GM18499 (cell line): ENCODE results near the gene DCAF15.
"Not testable (repeated sequence)": the region's sequence is repeated elsewhere in the genome, so short reads cannot be mapped to it uniquely, and the experiment has no call there.

ENCODE experiments used
- ATAC-seq: cut with Tn5 transposase; IDR thresholded peaks from one replicate; pipeline ENCODE4 v1.9.1; 2021; ENCODE audit warnings: moderate number of reproducible peaks; ENCODE audit not compliant: insufficient read depth, unreplicated experiment

The DCAF15 gene

DNA sequence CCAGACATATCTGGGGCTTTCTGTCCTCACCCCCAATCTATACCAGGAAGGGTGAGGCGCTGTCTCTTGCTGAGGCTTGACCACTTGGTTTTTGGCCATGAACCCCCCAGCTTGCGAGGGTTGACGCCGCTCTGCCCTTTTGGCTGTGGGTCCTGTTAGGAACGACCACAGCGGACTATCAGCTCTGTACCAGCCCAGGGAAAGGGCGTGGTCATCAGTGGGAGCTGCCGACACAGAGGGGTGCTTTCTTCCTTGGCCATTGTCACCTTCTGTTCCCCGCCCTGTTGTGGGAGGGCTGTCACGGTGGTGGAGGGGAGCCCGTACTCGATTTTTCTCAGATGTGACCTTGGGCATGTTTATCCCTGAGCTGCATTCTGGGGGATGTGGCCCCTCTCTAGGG, 5.7 kb downstream of the DCAF15 start:
- no peak for ATAC-seq

DNA sequence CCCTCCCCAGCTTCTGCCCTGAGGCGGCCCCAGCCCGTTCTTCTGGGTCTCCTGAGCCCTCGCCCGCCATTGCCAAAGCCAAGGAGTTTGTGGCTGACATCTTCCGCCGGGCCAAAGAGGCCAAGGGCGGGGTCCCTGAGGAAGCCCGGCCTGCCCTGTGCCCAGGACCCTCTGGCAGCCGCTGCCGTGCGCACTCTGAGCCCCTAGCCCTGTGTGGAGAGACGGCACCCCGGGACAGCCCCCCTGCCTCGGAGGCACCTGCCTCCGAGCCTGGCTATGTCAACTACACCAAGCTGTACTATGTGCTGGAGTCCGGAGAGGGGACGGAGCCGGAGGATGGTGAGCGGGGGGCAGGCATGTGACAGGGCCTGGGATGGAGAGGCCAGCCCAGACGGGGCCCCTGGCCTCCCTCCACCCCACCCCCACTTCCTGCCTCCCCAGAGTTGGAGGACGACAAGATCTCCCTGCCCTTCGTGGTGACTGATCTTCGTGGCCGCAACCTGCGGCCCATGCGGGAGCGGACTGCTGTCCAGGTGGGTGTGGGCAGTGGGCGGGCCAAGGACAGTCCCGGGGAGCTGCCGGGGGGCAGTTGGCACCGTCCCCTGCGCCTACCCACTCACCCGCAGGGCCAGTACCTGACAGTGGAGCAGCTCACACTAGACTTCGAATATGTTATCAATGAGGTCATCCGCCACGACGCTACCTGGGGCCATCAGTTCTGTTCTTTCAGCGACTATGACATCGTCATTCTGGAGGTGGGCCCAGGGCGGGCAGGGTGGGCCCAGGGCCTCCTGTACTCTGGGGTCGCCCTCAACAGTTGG, 7.0 kb downstream of the DCAF15 start:
- ATAC-seq = no peak

DNA sequence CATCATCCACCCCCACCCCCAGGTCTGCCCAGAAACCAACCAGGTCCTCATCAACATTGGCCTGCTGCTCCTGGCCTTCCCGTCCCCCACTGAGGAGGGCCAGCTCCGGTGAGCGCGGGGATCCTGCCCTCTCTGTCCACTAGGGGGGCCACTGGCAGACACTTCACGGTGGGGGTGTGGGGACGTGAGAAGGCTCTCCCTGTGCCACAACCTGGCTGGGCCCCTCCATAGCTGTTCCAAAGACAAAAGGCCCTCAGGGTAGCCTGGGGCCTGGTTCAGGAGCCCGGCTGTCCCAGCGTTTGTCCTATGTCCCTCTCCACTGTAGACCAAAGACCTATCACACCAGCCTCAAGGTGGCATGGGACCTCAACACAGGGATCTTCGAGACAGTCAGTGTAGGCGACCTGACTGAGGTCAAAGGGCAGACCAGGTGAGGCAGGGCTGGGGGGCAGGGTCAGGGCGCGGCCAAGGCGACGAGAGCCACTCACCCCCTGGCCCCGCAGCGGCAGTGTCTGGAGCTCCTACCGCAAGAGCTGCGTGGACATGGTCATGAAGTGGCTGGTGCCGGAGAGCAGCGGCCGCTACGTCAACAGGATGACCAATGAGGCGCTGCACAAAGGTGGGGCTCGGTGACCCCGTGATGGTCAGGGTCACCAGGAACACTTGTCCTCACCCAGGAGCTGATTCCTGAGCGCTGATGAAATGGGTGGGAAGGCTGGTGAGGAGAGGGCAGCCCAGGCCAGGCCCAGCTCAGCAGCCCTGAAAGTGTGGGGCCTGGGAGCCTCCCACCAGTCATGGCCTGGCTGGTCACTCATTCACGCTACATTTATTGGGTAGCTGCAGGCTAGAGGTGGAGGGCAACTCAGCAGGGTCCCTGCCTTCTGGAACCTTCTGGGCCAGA, 7.9 kb downstream of the DCAF15 start:
- ATAC-seq = no peak

DNA sequence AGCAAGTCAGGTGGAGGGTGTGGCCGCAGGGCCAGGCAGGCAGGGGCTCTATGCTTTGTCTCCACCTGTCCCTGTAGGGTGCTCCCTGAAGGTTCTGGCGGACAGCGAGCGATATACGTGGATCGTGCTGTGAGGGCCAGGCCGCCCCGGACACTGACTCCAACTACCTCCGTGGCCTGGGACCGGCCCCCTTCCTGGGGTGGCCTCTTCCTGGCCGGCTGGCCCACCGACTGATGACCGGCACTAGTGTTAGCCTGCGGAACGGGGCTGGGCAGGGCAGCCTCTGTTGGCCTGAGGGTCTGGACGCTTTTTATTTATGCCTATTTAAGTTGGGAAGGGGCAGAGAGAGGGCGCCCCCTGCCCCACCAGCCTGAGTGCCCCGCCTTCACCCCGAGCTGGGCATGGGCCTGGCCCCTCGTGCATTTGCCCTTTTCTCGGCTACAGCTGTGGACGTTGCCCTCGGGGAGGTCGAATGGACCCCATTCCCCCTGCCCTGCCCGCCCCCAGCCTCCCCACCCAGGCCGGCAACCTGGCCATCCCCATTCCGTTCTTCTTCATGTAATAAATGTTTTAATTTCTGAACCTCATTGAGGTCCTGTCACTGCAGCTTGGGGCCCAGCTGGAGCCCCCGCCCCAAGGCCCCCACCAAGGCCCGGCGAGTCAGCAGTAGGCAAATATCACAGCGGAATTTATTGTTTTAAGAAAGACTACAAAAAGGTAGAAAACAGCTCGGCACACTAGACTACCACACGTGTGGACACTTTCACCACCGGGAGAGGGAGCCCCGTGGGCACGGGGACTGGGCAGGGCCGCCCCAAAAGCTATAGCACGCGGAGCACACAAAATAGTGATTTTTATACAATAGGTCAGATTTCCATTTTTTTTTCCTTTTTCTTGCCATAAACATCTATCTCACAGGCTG, 8.8 kb downstream of the DCAF15 start:
- ATAC-seq = no peak

DNA sequence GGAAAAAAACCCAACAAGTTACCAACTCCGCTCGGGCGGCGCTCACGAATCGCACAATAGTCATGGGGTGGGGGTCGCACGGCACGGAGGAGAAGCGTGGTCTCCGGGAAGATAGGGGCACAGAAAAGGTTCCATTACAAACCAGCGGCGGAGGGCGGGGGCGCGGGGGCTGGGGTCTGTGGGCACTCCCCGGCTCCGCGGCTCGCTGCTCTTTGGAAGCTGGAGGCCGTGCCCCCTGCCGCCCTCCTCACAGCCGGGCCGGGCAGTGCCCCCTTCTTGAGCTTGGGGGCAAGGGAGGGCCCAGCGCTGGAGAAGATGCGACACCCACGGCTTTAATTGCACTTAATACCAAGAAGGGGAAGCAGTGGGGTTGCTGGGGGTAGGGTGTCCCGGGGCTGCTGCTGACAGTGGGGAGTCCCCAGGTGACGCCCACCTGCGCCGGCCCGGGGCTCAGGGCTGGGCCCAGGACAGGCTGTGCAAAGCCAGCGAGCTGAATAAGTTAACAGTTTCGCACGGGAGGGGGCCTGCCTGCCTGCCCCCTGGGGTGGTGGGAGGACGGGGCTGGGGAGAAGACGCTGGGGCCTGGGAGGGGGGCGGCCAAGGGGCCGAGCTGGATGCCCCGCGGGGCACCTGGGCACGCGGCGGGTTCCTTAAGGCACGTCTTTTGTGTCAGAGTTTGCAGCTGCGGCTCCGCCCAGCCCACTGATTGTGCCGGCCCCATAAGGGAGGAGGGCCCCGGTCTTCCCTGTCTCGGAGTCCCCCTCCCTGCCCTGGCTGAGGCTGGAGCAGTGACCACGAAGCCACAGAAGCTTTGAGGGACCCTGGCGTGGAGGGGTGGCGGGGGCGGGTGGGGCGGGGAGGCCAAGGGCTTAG, 9.8 kb downstream of the DCAF15 start:
- ATAC-seq = no peak

DNA sequence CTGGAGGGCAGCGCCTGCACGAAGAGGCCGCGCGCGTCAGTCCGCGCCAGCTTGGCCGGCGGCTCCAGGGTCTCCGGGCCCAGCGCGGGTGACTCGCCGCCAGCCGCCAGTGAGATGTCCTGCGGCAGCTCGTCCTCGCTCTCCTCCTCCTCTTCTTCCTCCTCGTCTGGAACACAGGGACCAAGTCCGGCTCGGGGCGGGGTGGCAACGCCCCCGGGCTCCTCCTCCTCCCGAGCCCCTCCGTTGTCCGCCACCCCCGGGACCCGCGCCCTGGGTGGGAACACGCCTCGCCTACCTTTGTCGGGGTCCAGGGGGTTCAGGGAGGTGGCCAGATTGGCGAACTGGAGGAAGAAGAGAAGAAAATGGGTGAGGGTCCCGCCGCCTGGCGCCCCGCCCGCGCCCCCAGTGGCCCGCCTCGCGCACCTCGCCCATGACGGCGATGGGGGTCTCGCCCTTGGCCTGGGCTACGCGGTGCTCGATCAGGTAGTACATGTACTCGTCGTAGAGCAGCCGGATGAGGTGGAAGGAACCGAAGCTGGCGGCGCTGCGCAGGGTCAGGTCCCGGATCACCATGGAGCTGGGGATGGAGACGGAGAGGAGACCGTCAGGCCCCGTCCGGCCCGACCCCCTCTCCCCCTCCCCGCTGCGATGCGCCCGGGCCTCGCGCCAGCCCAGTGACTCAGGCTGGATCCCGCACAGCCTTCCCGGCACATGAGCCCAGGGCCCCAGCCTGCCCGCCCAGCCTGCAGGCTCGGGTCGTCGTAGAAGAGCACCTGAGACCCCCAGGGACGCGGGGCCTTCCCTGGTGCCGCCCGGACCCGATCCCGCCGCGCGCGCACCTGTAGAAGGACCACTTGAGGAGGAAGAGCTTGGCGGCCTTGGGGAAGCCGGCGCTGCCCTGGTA, 10.6 kb downstream of the DCAF15 start:
- ATAC-seq = no peak

DNA sequence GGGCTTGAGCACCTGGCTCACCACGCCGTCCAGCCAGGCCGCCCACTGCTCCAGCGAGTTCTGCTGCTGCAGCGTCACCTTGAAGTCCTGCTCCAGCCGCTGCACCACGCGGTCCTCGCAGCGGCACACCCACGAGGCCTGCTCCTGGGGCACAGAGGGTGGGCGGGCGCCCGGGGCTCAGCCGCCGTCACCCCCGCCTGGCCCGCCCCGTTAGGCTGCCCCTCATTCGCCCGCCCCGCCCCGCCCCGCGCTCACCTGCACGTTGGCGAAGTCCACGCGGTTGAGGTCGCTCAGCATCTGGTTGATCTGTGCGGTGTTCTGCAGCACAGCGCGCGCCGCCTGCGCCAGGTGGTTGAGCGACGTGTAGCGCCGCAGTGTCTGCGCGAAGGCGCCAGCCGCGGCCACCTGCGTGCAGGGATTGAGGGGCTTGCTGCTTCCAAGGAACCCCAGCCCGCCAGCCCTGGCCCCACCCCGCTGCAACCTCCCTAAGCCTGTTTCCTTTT, 11.3 kb downstream of the DCAF15 start:
- no peak for ATAC-seq

DNA sequence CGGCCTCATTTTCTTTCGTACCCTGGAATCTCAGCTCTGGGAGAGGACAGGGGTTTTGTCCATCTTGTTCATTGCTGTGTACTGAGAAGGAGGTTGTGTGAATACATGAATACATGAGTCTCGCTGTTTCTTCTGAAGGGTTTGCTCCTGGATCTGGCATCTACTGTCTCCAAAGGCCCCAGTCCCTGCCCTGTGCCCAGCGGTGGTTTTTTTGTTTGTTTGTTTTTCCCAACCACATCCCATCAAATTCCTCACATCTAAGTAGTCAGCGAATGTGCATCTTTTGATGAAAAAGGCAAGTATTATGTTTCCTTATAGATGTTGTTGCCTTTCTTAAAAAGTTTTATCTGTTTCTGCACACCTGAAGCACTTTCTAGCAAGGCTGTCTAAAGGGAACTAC, 12.5 kb downstream of the DCAF15 start:
- ATAC-seq = no peak

DNA sequence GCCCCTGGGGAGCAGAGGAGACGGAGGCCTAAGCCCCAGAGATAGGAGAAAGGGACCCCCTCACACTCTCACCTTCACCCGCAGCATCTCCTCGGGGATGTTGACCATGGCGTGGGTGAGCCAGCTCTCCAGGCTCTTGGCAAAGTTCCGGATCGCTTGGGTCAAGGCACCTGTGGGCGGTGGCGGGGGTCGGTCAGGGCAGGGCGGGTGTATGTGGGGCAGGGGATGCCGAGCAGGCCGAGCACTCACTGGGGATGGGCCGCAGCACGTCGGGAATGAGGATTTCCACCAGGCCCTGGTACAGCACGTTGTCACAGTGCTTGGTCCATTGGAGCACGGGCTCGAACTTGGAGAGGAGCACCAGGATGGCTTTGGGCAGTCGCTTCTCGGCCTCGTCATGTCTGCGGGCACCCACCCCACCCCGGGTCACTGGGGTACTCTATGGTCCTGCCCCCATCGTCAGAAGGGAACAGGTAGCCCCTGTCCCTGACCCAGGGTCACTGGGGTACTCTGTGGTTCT, 13.1 kb downstream of the DCAF15 start:
- ATAC-seq = no peak

DNA sequence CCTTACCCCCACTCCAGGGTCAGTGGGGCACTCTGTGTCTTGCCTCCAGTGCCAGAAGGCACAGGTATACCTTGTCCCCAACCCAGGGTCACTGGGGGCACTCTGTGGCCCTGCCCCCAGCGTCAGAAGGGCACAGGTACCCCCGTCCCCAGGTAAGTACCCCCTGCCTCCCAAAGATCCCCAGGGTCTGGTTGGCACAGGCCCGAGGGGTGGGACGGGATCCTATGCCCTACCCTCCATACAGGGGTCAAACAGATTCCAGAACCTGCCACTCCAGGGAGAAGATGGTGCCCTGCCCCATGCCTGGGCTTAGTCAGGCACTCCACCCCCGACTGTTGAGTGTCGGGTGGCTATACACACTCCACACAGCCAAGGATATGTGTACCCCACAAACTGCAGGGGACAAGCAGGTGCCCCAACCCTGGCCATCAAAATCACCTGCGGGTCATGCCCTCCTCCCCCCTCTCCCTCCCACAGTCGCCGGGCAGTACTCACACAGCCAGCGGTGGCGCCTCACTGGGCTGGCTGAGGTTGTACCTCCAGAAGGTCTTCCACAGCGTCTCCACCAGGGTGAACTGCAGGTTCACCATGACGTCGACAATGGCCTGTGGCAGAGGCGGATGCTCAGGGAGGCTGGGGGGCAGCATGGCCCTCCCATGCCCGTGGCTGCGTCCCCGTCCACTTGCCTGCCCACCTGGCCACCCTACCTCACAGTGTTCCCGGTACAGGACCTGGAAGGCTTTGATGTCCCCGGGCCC, 13.8 kb downstream of the DCAF15 start:
- ATAC-seq = no peak

DNA sequence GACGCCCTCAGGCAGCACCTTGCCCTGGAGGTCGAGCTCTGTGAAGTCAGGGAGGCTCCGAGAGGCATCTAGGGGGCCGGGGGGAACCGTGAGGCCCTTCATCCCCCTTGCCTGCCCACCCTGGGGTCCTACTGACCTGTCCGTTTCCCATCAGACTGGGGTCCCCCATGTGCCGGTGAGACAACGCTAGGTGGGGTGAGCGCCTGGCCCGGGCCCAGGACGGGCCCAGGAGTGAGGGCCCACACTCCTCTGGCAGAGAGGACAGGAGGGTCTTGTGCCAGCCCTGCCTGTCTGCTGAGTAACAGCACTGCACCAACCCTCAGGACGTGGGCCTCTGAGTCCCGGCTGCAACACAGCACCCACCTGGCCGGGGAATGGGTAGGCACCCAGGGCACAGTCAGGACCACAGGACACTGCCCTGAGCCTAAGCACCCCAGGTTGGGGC, 14.4 kb downstream of the DCAF15 start:
- ATAC-seq = no peak

DNA sequence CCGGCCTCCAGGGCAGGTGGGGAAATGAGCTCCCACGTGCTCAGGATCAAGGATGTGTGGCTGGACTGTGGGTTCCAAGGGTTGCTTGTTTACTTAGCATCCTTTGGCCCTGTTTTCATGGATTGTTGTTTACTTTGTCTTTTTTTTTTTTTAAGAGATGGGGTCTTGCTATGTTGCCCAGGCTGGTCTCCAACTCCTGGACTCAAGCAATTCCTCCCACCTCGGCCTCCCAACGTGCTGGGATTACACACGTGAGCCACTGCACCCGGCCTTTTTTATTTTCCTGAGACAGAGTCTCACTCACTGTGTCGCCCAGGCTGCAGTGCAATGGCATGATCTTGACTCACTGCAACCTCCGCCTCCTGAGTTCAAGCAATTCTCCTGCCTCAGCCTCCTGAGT, 14.9 kb downstream of the DCAF15 start:
- ATAC-seq = not testable (repeated sequence)

DNA sequence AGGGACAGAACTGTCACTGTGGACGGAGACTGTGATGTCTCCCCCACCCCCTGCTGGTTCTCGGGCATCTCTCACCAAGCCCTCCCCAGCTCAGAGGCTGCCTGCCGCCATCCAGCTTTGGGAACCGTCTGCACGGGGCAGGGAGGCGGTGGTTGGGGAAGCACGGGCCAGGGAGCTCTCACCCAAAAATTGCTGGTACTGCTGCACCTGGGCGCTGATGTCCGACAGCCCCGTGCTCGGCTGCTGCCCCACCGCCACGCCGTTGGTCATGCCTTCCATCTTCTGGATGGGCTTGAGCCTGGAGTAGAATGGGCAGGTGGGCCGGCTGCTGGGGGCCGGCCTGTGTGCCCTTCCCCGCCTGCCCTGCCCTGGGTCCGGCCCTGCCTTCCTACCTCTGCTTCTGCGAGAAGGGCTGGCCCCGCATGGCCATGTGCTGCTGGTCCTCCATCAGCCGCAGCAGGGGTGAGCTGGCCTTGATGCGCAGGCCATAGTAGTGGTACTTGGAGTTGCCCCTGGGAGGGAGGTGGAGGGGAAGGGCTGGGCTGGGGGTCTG, 16.1 kb downstream of the DCAF15 start:
- ATAC-seq = no peak

DNA sequence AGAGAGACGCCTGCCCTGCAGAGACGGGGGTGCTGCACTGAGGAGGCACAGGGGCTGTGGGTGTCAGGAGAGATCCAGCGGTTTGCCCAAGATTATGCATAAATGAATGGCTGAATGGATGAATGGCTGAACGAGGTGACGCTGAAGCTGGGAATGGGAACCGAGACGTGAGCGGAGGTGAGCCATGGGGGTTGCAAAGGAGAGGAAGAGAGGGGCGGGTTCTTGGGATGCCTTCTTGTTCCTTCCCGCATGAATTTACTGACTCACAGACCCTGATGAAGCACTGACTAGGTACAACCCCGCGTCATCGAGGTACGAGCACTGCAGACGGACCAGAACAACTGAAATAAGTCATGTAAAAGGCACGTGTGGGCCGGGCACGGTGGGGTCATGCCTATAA, 16.7 kb downstream of the DCAF15 start:
- ATAC-seq = no peak

DNA sequence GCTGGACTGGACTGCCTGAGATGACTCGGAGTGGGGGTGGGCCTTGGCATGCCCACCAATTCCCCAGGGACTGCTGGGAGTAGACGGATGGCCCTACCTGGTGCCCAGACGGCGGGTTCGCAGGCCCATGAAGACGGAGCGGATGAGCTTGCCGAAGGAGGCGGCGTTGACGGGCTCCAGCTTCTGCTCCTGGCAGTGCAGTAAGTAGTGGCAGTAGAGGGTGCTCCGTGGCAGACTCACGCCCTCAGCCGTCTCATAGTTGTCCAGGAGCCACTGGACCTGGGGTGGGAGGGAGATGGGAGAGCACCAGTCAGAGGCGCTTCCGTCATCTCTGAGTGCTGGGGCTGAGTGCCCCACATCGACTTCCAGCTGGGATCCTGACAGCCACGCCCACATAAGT, 17.6 kb downstream of the DCAF15 start:
- ATAC-seq = no peak

DNA sequence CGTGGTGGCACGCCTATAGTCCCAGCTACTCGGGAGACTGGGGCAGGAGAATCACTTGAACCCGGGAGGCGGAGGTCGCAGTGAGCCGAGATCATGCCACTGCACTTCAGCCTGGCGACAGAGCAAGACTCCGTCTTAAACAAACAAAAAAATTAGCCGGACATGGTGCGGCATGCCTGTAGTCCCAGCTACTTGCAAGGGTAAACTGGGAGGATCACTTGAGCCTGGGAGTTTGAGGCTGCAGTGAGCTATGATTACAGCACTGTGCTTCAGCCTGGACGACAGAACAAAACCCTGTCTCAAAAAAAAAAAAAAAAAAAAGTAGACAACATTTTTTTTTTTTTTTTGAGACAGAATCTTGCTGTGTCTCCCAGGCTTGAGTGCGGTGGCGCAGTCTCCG, 19.6 kb downstream of the DCAF15 start:
- ATAC-seq = not testable (repeated sequence)
